Gastrocnemius medialis (tissue), 4 donors: Measurements from ENCODE around the gene POC5.

Experiments
- CTCF ChIP-seq, 5 experiments: fragments of 450-650 bp in 3 of 5; fragments of 200-600 bp in 2 of 5; sonication (generic) in 2 of 5; IDR thresholded peaks in 4 of 5; conservative IDR thresholded peaks in 1 of 5; 1 replicate in 4 of 5; 2 replicates in 1 of 5; pipeline ENCODE4 v1.5.1; 2016 to 2019; ENCODE audit warnings: antibody characterized with exemption in 5 of 5, mild to moderate bottlenecking in 3 of 5, moderate library complexity in 3 of 5
- POLR2A ChIP-seq, 2 donors: fragments of 450-650 bp; IDR thresholded peaks; one replicate each; pipeline ENCODE4 v1.6.1; 2017; ENCODE audit warnings: antibody characterized with exemption in 2 of 2, mild to moderate bottlenecking in 2 of 2, moderate library complexity in 2 of 2

DNA sequence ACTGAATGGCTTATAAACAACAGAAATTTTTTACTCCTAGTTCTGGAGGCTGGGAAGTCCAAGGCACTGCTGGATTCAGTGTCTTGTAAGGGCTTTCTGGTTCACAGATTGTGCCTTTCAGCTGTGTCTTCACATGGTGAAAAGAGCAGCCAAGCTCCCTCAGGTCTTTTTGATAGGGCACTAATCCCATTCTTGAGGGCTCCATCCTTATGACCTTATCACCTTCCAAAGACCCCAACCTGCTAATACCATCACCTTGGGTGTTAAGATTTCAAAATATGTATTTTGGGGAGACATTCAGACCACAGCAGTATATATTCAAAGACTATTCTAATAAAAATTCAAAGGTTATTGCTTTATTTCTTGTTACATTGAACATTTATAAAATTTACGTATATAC lies 16.5 kb upstream of the POC5 start:
- TF ChIP-seq CTCF (IDR thresholded peaks at IDR 0.05 in 4 of 5, conservative IDR thresholded peaks at IDR 0.05 in 1 of 5) (no peak), POLR2A (IDR thresholded peaks at IDR 0.05) (no peak)
